CD14-positive monocyte (primary cell): Measurements from ENCODE around the gene ODAD2. TPM values are rescaled to one million over a fixed set of nuclear protein-coding genes. Genes with fewer than 3 reads are reported as not detected.

Experiments
- DNase-seq, 3 donors: peaks; one replicate each; pipeline ENCODE4 v3.0.0-alpha.2; 2011 to 2022
- H2AFZ ChIP-seq: 2 replicates; pipeline ENCODE4 v1.6.0; 2012; ENCODE audit warnings: mild to moderate bottlenecking, low read depth, low read length, inconsistent platforms; ENCODE audit not compliant: insufficient read depth, poor library complexity, severe bottlenecking
- H3K27ac ChIP-seq, 2 donors: 1 replicate in 1 of 2; 2 replicates in 1 of 2; pipeline ENCODE4 v1.5.1; 2012 to 2013; ENCODE audit warnings: low read length in 2 of 2, control low read depth in 1 of 2, inconsistent platforms in 1 of 2, low read depth in 1 of 2, mild to moderate bottlenecking in 1 of 2
- H3K27me3 ChIP-seq, 2 donors: one replicate each; pipeline versions ENCODE4 v1.6.0 to v1.6.1; 2011 to 2013; ENCODE audit warnings: low read length in 2 of 2; ENCODE audit not compliant: control insufficient read depth in 2 of 2, insufficient read depth in 2 of 2
- H3K36me3 ChIP-seq, 2 donors: replicated peaks in 1 of 2; 1 replicate in 1 of 2; 2 replicates in 1 of 2; pipeline versions ENCODE4 v1.5.1 to v1.6.1; 2012 to 2013; ENCODE audit warnings: low read length in 2 of 2, control low read depth in 1 of 2, inconsistent platforms in 1 of 2, mild to moderate bottlenecking in 1 of 2; ENCODE audit not compliant: insufficient read depth in 2 of 2, control insufficient read depth in 1 of 2
- H3K4me1 ChIP-seq, 2 donors: 1 replicate in 1 of 2; 2 replicates in 1 of 2; pipeline versions ENCODE4 v1.5.1 to v1.6.1; 2012 to 2013; ENCODE audit warnings: low read length in 2 of 2, control low read depth in 1 of 2, inconsistent platforms in 1 of 2, mild to moderate bottlenecking in 1 of 2, moderate library complexity in 1 of 2; ENCODE audit not compliant: insufficient read depth in 2 of 2, control insufficient read depth in 1 of 2
- H3K4me2 ChIP-seq: replicated peaks from 2 replicates; pipeline ENCODE3; 2012; ENCODE audit warnings: low read length, moderate library complexity, mild to moderate bottlenecking; ENCODE audit not compliant: poor library complexity, severe bottlenecking; ENCODE audit errors: extremely low read depth
- H3K4me3 ChIP-seq, 3 experiments: fragments of 200-600 bp in 1 of 3; sonication (generic) in 1 of 3; replicated peaks in 1 of 3; 1 replicate in 2 of 3; 2 replicates in 1 of 3; pipeline ENCODE4 v1.5.1; 2011 to 2013; ENCODE audit warnings: low read length in 3 of 3, mild to moderate bottlenecking in 3 of 3, control low read depth in 2 of 3, low read depth in 2 of 3, inconsistent platforms in 1 of 3, moderate library complexity in 1 of 3
- H3K79me2 ChIP-seq: 2 replicates; pipeline ENCODE4 v1.6.0; 2012; ENCODE audit warnings: mild to moderate bottlenecking, control low read depth, inconsistent platforms, low read length, moderate library complexity; ENCODE audit not compliant: insufficient read depth
- H3K9ac ChIP-seq: 2 replicates; pipeline ENCODE4 v1.6.0; 2017; ENCODE audit warnings: low read length, mild to moderate bottlenecking; ENCODE audit not compliant: insufficient read depth, poor library complexity, severe bottlenecking
- H3K9me3 ChIP-seq, 2 donors: replicated peaks in 1 of 2; 1 replicate in 1 of 2; 2 replicates in 1 of 2; pipeline versions ENCODE4 v1.5.1 to v1.6.1; 2012 to 2013; ENCODE audit warnings: low read length in 2 of 2, control low read depth in 1 of 2; ENCODE audit not compliant: control insufficient read depth in 1 of 2, insufficient read depth in 1 of 2
- H4K20me1 ChIP-seq: 2 replicates; pipeline ENCODE4 v1.6.0; 2012; ENCODE audit warnings: mild to moderate bottlenecking, low read length, control low read depth, moderate library complexity; ENCODE audit not compliant: insufficient read depth
- H3K27ac Mint-ChIP-seq, 7 donors: one replicate each; pipeline ENCODE4 v1.8.0; 2020; ENCODE audit warnings: mild to moderate bottlenecking in 7 of 7, mixed read lengths in 7 of 7, moderate library complexity in 6 of 7, inconsistent platforms in 2 of 7
- H3K27me3 Mint-ChIP-seq, 3 donors: one replicate each; pipeline ENCODE4 v1.8.0; 2021 to 2022; ENCODE audit warnings: low read depth in 3 of 3, mild to moderate bottlenecking in 3 of 3, mixed read lengths in 3 of 3, moderate library complexity in 3 of 3, inconsistent platforms in 1 of 3
- H3K36me3 Mint-ChIP-seq, 2 donors: one replicate each; pipeline ENCODE4 v1.8.0; 2020; ENCODE audit warnings: mixed read lengths in 2 of 2, inconsistent platforms in 1 of 2, mild to moderate bottlenecking in 1 of 2
- H3K4me1 Mint-ChIP-seq: one replicate; pipeline ENCODE4 v1.8.0; 2020; ENCODE audit warnings: mild to moderate bottlenecking, mixed read lengths
- H3K4me3 Mint-ChIP-seq, 2 donors: one replicate each; pipeline ENCODE4 v1.8.0; 2020; ENCODE audit warnings: mild to moderate bottlenecking in 2 of 2, mixed read lengths in 2 of 2, moderate library complexity in 1 of 2
- H3K9me3 Mint-ChIP-seq, 7 donors: one replicate each; pipeline ENCODE4 v1.8.0; 2020 to 2022; ENCODE audit warnings: mixed read lengths in 7 of 7, mild to moderate bottlenecking in 6 of 7, moderate library complexity in 6 of 7, inconsistent platforms in 2 of 7
- CTCF ChIP-seq: fragments of 200-600 bp; IDR thresholded peaks from one replicate; pipeline ENCODE4 v1.8.0; 2022; ENCODE audit warnings: antibody characterized with exemption, mild to moderate bottlenecking
- WGBS: methylation state at CpG from one replicate; pipeline ENCODE4 v1.1.5; 2013; ENCODE audit warnings: missing lambda C conversion rate; ENCODE audit not compliant: insufficient coverage; 5-methylcytosine and 5-hydroxymethylcytosine counted together
- intact Hi-C, 2 donors: fragments of 100-400 bp; cut with micrococcal nuclease; formaldehyde crosslinking; loops; one replicate each; pipeline versions ENCODE4 v1.15.0 to v1.15.1; 2023
- polyA plus RNA-seq, 3 donors: library from polyadenylated mRNA; depleted of rRNA in 1 of 3; unstranded in 2 of 3; stranded (reverse) in 1 of 3; fragments of 300-500 nt in 2 of 3; fragments of >200 nt in 1 of 3; fragmentation: Illumina TruSeq in 2 of 3; gene quantifications; 1 replicate in 2 of 3; 2 replicates in 1 of 3; pipeline ENCODE4 v1.2.3, GENCODE V29; 2012 to 2021

Gene ODAD2
- polyA plus RNA-seq, 3 donors: not detected

GRCh38 chr10:27986821-27987220, 12.1 kb downstream of the ODAD2 start:
- H3K4me3 ChIP-seq: no peak overlapping the region
- Mint-ChIP-seq H3K4me1 (no peaks in the 10 kb centered on the region), H3K27ac (no peak overlapping the region), H3K27me3 (peaks cover 0 to 2% (median 1%) of the 10 kb centered on the region in 3 donors), H3K9me3 (peaks cover 0 to 2% (median 0%) of the 10 kb centered on the region in 7 donors), H3K36me3 (no peaks in the 10 kb centered on the region), H3K4me3 (no peak overlapping the region)
- H3K79me2 ChIP-seq: no peaks in the 10 kb centered on the region
- no peaks in the 10 kb centered on the region for H3K4me1 ChIP-seq
- no peak overlapping the region for H3K9ac ChIP-seq
- H4K20me1 ChIP-seq: no peaks in the 10 kb centered on the region
- no peak for TF ChIP-seq CTCF
- no peak overlapping the region for H3K4me2 ChIP-seq
- no peak overlapping the region for H2AFZ ChIP-seq
- H3K27ac ChIP-seq: no peak overlapping the region
- H3K27me3 ChIP-seq: no peaks in the 10 kb centered on the region
- no peaks in the 10 kb centered on the region for H3K9me3 ChIP-seq
- no peaks in the 10 kb centered on the region for H3K36me3 ChIP-seq
- no CpG with 5 or more reads among the region's 1 CpG for WGBS
- intact Hi-C loops: no loop called here
- DNase-seq: no peak

- Histone ChIP-seq H3K36me3 (no peaks in the 10 kb centered on the region), H3K79me2 (no peaks in the 10 kb centered on the region), H3K4me2 (no peak overlapping the region), H3K4me1 (no peaks in the 10 kb centered on the region), H3K27me3 (no peaks in the 10 kb centered on the region), H3K4me3 (no peak overlapping the region), H3K9ac (no peak overlapping the region), H3K9me3 (peaks cover 0 to 10% of the 10 kb centered on the region in 2 donors), H2AFZ (no peak overlapping the region), H3K27ac (no peak overlapping the region), H4K20me1 (no peaks in the 10 kb centered on the region)
- no peaks in the 10 kb centered on the region for H3K36me3 Mint-ChIP-seq
- H3K27me3 Mint-ChIP-seq: peaks cover 0 to 1% (median 0%) of the 10 kb centered on the region in 3 donors
- H3K4me1 Mint-ChIP-seq: no peaks in the 10 kb centered on the region
- DNase-seq: no peak
- WGBS: 85% methylated on average over 3 of the region's 6 CpGs
- H3K27ac Mint-ChIP-seq: no peak overlapping the region
- H3K4me3 Mint-ChIP-seq: no peak overlapping the region
- no peak for TF ChIP-seq CTCF
- peaks cover 7 to 14% (median 10%) of the 10 kb centered on the region in 7 donors for H3K9me3 Mint-ChIP-seq
- intact Hi-C loops: no loop called here
These were observed 15.9 kb downstream of the ODAD2 start for GRCh38 chr10:27982875-27983543.
